NCI-H2081 (cell line): ENCODE results near the gene SNX33.
"Not testable (repeated sequence)": the region's sequence is repeated elsewhere in the genome, so short reads cannot be mapped to it uniquely, and the experiment has no call there.

ENCODE experiments used
- DNase-seq, 2 experiments: peaks; one replicate each; lab custom pipeline; 2025; lab: John Stamatoyannopoulos, UW

Gene SNX33

DNA sequence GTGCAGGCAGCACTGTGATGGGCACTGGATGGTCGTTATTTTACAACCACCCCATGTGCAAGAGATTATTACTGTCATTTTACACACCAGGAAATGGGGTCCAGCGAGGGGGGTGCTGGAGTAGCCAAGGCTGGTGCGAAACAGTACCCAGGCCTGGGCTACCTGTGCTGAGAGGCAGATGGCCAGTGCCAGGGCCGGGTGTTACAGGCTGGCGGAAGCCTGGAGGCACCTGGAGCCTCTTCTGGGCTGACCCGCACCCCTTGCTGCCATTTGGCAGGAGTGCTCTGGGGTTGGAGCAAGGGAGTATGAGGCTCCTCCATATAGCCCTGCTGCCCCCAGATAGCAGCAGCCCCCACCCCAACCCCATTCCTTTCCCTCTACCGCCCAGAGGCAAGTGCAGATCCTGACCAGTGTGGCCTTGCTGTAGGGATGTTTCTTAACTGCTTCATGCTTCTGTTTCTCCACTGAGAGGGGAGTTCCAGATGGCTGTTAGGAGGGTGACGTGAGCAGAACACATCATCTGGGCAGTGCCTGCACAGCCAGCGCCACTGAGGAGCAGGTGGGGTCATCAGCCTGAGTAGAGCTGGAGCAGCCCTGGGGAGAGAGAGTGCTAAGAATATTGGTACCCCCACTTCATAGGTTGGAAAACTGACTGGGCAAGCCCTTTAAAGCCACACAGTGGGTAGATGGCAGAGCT, 15.3 kb downstream of the SNX33 start:
- DNase-seq: no peak

DNA sequence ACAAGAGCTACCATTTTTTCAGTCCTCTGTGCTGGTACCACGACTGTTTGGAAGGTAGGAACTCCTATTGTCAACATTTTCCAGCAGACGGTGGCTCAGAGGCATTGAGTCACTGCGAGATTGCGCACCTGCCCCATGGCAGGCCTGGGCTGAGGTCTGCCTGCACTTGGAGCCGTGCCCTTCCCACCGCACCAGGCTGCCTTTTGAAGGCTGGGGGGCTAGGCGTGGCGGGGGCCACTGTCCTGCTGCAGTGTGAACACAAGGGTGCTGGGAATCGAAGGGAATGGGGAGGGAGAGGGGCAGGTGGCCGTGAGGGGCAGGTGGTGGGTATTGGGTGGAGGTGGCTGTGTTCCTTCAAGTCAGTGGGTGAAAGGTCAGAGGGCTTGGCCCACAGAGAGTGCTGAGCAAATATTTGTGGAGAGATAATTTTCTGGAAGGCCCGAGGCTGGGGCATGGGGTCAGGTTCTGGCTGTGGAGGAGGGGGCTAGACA, 16.3 kb downstream of the SNX33 start:
- DNase-seq: no peak

DNA sequence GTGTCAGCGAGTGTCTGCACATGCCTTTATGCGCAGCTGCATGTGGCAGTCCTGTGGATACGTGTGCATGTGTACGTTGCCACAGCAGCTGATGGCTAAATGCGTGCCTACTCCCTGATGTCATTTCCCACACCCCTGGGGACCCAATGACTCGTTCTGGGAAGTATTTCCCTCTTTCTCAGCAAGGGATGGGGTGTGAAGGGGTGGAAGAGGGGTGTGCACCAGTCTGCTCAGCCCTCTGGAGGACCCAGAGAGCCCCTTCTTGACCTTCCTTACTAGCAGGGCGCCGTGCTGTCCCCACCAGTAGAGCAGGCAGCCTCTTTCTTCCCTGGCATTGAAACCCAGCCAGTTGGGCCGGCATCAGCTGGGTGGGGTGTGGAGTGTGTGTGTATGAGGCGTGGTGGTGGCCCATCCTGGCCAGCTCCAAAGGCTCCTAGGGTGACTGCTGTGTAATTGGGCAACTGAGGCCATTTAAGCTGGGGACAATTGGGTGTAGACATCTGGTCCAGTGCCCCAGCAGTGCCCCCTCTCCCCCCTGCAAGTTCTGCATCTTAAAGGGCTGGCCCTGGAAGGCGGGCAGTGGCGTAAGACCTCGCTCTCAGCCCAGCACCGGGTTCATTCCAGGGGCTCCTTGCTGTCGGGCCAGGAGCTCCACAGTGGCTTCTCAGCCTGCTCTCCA, 19.2 kb downstream of the SNX33 start:
- no peak for DNase-seq

DNA sequence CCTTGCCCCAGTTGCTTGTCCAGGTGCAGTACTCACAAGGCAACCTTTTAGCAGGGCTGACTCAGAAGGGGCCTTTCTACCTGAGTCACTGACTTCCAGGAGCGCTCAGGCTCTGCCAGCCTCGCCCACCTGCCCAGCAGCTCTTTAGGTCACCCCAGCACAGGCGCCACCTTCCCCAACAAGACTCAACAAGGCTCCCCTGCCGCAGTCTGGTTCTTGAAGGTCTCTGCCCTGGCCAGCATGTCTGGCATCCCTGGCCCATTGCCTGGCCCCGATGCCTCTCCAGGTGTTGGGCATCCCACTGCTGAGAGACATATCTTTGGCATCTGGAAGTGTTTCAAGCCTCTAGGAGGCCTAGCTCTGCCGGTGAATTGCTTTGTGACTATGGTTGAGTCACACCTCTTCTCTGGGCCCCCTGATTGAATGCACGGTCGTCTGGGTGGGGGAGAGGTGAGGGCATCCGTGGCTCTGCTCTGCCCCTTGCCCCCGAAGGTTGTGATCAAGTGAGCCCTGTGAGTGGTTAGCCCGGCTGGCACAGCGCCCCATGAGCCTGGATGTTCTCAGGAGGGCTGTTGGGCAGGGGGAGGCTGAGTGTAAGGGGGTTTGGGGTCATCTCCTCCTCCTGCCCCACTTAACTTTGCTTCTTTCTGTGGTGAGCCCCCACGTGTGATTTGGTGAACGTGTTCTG, 21.6 kb downstream of the SNX33 start:
- DNase-seq: no peak

DNA sequence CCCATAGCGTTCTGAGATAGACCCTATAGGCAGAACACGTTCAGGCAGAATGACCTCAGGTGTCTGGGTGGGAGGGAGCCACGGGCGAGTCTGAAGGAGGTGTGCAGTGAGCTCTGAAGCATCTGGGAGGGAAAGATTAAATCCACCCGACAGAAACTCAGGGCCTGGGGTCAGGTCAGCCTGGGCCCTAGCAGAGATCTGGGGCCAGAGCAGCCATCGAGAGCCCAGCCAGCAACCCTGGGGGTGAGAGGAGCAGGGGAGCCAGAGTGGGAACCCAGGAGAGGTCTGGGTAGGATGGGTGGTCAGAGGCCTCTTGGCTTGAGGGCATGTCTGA, 22.1 kb downstream of the SNX33 start:
- DNase-seq: no peak

DNA sequence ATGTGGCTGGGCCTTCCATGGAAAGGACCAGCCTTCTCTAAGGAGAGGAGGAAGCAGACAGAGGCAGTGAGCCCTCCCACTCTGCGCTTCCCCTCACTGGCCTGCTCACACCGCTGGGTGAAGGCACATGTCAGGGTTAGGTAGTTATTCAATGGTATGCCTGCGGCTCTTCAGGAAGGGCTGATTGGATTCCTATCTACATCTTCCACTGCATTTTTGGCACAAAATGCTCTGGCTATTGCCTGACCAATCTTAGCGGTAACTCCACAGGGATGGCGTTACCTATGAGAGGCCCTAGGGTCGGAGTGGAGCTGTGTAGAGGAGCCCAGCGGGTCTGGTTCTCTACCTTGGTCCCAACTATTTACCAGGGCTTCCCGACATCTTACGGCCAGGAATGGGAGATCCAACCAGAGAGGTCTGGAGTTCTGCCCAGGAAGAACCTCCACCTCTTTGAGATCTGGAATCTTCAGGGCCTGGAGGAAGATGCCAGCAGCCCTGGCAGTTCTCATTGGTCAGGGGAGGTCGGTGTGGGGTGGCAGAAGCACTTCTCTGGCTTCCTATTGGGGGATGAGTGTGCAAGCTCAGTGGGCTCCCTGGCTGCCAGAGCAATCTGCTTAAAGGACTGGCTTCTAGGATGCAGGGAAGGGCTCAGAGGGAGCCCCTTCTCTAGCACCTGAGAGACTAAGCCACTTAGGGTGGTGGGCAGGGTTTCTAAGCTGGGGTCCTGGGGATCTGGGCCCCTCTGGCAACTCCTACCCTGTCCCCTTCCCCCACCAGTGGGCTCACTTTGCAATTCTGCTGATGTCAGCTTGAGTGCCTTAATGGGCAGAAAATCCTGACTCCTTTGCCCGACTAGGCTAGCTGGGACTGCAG, 24.3 kb downstream of the SNX33 start:
- no peak for DNase-seq

DNA sequence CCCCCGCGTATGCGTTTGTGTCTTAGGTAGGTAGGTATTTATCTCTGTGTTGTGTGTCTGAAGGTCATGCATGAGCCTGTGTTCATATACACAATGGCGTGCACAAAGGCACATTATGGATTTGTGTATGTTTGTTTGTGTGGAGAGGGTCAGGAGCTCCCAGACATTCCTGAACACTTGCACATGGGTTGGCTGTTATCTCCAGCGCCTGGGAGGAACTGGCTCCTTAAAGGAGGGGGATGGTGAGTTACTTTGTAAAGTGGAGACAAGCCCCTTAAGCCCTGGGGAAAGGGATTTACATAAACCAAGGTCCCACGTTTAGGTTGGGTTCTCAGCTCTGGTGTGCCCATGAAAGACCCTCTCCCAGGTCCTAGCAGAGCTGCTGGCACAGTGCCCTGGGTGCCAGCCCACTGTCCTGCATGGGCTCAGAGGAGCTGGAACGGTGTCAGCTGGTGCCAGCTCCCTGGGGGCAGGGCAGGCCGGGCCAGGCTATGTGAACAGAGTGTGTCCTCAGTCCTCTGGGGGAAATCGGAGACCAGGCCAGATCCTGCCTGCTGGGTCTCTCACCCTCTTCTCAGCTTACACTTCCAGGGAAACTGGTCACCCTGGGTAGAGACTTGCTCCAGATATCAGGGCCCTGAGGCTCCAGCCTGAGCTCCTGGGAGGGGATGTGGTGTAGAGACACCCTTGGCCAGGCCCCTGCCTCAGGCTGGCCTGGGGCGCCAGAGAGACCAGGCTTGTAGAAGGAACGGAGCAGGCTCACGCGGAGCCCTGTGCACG, 25.1 kb downstream of the SNX33 start:
- DNase-seq: no peak

DNA sequence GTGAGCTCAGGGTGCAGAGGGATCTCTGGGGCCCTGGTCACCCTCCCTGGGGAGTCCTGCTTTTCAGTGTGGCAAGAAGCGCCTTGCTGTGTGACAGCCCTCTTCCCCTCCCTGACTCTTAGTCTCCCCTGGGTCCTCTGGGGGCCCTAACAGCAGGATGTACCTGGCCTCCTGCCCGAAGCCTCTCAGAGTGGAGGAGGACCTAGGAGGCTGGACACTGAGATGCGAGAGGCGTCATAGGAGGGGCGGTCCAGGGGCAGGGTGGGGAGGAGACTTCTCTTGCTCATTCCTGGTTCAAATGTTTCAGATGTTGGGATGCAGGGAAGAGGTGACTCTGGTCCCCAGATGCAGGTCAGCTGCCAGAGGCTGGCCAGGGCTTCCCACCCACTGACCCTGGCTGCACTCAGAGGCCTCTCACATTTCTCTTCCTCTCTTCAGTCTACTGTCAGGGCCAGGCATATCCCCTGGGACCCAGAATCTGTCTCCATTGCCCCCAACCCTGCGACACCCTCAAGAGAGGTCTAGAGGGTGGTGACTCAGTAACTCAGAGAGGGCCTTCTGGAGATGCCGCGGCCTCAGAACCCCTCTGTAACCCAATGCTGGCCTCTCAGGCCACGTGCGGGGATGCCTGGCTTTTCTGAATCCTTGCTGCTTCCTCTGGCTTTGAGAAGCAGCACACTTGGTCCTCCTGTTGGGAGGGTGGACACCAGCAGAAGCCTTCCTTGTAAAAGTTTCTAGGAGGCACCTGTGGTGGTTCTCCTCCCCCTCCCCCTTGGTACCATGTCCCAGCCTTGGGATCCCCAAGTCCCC, 25.9 kb downstream of the SNX33 start:
- DNase-seq: no peak

DNA sequence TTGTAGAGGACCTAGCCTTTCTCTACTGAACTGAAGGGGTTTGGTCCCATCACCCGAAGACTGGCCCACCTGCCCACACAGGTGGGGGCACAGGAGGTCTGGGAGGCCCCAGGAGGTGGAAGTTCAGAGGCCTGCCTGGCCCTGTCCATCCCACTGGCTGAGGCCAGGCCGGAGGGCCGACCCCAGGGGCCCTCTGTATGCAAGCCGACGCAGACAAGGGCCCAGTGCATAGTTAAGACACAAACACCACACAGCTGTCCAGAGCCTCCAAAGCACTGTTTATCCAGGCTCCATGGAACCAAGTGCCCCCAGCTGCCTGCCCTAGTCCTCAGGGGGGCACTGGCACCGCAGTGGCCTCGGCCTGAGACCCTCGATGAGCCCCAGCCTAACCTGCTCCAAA, 26.7 kb downstream of the SNX33 start:
- no peak for DNase-seq

DNA sequence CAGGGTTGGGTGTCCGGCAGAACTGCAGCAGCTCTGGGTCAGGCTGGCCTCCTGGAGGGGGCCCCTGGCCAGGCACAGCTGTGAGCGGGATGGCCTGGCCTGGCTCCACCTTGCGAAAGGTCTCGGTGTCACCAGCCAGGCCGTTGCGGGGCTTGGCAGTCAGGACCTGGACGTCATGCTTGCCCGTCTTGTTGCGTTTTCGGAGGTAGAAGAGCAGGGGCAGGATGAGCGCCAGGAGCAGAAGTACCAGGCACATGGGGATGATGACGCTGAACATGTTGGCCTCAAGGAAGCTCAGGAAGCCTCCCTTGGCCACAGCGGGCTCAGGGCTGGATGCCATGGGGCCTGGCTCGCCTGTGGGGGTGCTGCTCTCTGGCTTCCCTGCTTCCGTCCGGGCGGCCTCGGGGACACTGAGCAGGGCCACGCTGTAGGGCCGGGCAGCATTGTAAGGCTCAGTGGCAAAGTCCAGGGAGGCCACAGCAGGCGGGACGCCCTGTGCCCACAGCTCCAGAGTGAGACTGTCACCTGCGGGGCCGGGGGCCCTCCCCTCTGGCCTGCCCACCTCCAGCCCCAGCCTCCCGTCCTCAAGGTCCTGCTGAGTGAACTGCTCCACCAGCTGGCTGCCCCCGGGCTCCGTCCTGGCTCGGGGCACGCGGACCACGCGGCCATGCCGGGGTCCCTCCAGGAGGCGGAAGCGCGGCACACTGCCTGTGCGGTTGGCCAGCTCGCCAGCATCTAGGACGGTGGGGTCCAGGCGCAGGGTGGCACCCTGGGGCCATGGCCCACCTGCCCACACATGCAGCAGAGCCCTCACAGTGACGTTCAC, 28.1 kb downstream of the SNX33 start:
- no peak for DNase-seq

DNA sequence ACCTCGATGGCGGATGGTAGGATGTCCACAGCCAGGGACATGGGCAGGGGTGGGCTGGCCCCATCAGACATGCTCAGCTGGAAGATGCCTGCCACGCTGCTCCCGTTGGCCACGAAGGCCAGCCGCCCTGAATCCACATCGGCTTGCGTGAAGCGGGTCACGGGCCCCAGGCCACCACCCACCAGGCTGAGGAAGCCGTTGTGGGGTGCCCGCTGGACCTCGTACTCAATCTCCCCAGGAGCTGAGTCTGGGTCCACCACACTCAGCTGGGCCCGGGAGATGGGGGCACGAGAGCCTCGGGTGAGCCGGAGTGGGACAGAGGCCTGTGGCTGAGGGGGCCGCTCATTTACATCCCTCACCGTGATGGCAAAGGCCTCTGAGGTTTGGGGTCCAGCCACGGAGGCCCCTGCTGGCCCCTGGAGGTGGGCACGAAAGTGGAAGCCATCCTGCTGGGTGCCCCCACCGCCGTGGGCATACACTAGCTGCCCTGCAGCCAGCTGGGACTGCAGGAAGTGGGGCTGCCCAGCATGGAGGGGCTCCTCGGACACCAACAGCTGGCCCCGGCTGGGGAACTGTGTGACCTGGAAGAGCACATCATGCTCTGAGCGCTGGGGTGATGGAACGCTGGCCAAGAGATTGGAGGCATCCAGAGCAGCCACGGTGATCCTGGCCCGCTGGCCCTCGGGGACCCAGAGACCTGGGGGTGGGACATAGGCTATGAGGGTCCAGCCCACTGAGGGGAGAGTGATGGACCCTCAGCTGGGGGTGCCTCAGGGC, 29.2 kb downstream of the SNX33 start:
- no peak for DNase-seq

DNA sequence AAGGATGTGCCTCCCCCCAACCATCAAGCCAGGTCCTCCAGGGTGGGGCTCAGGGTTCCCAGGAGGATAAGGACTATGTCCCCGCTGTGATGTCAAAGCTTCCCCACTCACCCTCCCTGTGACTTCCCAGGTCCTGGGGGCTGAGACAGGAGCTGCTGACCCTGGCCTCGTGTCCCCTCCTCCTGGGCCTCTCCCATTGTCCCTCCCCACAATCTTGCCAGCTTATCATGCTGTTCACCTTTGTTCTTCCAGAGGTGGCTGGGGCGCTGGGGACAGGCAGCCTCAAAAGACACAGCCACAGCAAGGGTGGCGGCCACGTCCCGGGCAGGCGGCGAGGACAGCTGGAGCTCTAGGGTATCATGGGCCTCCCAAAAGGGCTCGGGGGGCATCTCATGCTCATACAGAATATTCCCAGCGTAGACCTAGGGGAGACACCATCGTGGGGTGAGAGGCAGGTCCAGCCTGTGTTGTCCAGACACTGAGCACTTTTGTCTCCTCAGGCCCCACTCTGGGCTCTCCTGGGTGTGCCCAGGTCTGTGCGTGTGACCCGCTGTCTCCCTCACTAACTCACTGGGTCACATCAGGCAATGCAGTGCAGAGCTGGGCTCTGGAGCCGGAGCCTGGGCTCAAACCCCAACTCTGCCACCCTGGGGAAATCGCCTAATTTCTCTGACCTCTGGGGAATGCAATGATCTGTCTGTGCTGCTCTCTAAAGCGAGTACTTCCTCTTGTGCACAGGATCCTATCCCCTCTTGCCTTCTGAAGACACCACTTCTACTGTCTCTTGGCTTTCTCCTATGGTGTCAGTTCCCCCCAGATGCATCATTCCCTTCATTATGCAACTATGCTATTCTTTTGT, 30.0 kb downstream of the SNX33 start:
- DNase-seq: no peak

DNA sequence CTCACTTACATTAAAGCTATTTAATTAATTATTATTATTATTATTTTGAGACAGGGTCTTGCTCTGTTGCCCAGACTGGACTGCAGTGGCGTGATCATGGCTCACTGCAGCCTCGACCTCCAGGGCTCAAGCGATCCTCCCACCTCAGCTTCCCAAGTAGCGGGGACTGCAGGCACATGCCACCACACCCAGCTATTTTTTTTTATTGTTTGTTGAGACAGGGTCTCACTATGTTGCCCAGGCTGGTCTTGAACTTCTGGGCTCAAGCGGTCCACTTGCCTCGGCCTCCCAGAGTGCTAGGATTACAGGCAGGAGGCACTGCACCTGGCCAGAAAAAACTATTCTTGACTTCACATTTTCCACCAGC, 30.6 kb downstream of the SNX33 start:
- not testable (repeated sequence) for DNase-seq

DNA sequence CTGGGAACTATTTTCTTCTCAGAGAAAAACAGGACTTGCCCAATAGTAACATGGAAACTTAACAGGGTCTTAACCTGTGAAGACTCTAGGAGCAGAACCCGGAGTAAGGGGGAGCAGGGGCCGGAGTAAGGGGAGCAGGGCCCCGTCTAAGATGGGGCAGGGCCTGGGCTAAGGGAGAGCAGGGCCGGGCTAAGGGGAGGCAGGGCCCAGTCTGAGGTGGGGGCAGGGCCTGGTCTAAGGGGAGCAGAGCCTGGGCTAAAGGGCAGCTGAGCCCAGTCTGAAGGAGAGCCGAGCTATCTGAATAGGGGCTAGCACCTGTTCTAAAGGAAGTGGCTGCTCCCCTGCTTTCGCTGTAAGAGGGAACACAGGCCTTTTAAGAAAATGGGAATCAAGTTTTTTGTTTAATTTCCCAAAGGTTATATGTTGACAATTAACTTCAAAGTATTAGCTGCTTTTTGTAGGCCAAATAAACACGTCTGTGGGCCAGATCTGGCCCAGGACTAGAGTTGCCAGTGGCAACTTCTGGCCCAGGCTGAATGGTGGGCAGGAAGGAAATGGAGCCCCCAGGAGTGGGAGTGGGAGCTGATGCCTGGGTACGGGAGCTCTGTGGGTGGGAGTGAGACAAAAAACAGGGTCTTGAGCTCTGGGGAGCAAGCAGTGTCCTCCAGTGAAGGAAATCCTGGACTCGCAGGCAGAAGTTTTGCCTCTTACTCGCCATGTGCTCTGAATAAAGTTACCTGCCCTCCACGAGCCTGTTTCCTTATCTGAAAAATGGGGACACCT, 32.5 kb downstream of the SNX33 start:
- DNase-seq: no peak

DNA sequence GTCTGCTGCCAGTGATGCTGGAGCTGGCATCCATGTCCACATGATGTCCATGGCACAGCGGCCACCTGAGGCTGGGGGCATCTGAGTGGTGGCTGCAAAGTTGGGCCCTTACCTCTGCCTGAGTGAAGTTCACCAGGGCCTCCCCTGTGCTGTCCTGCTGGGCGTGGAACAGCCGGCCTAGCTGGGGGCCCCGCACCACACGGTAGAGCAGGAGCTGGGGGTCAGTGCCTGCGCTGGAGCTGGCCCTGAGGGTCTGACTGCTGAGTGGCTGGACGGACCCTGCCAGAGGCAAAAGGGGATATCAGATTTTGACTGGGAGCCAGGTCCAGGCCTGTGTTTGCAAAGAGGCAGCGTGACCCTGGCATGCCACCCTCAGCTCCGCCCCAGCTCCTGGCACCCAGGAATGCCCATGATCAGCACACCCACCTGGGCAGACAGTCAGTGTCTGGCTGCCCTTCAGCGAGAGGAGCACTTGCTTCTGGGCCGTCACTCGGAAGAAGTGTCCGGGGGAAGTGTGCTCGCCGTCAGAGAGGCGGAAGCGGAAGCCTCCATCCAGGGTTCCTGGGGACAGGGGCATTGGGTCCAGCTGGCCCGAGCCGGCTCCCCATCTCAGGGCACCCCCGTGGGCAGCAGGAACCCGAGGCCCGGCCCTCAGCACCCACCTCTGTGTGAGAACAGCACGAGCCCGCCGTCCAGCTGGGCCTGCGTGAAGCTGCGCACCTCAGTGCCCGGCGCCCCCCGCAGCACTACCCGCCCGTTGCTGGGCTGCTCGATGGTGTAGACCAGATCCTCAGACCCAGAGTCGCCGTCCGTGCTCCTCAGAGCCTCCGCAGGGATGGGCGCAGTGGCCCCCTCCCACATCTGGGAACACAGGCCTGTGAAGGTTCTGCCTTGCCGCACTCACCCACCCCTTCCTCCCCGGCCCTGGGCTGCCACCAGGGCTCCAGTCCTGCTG, 34.7 kb downstream of the SNX33 start:
- no peak for DNase-seq
